ENCODE measurements around the gene GUCY2D.

GUCY2D gene

DNA sequence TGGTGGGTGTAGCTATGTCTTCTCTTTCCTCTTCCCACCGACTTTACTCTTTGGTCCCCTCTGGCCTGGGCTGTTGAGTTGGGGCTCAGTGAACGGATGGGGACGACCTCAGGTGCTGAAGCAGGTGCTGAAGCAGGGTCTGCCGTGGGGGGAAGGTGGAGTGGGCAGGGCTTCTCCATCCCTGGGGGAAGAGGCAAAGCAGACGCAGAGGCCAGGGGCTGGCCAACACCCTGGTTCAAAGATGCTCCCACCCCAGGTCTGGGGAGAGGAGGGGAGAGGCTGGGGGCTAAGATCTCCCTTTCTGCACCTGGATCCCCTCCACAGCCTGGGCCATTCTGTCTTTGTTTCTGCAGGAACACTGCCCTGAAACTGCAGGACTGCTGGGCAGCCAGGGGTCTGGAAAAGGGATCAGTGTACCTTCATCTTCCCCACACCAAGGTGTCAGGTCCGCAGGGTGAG lies 62.2 kb downstream of the GUCY2D start:
- DNase-seq (ENCODE audit: low read depth): no peak

- DNase-seq (ENCODE audit: low read depth): no peak
Measured at GRCh38 chr17:8066841-8067775, 64.7 kb downstream of the GUCY2D start.

DNA sequence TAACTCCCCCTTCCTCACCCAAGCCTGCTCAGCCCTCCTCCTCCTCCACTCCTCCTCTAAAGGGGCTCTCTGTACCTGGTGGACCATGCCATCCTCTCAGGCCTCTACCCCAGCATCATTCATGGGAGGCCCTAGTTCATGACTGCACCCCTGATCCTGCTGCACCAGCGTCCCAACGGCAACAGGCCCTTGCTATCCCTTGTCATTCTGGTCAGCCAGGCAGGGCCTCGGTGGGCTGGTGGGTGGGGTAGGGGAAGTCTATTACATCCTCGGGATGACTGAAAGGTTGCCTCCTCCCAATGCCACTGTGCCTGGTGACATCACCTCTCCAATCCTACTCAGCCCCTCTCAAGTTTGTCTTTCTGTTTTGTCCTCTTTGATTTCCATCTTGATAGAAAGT lies 65.4 kb downstream of the GUCY2D start:
- no peak for DNase-seq (ENCODE audit: low read depth)

- DNase-seq (ENCODE audit: low read depth): no peak
Measured at GRCh38 chr17:8068736-8069586, 66.5 kb downstream of the GUCY2D start.

GRCh38 chr17:8069587-8069860 lies 67.1 kb downstream of the GUCY2D start:
- DNase-seq (ENCODE audit: low read depth): no peak
